ENCODE data around the gene NAALADL2. TPM values are rescaled to one million over a fixed set of nuclear protein-coding genes. Genes with fewer than 3 reads are reported as not detected.

NAALADL2 gene
- total and polyA plus RNA-seq, 2 of the 8 experiments (the other 6 are each of a cell fraction or from before 2014, with no cell fraction given), result 0.12 to 0.22 TPM

DNA sequence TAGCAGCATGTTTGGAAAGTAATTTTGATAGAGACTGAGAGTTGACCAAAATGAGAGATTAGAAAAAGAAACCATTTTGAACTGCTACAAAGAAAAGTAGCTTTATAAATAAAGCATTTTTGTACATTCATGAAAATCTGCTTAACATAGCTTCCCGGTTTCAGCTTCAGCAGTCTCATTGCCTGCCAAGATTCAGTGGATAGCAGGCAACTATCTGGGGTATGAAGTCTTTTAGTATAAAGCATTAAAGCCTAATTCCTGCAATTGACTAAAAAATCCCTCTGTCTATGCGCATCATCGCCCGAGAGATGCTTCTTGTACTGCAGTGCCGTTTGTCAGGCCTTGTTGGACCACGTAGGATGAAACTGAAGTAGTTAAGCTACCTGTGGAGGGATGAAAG lies 588.4 kb downstream of the NAALADL2 start (continued):
- no peak for TF ChIP-seq NANOG (IDR thresholded peaks at IDR 0.05; ENCODE audit: insufficient read depth, low read depth, low read length, poor library complexity, severe bottlenecking)
- no peak for TF ChIP-seq TCF12 (IDR thresholded peaks at IDR 0.05; ENCODE audit: low read depth, low read length)
